HepG2 (cell line): ENCODE results near the gene ST6GALNAC2. TPM values are rescaled to one million over a fixed set of nuclear protein-coding genes. Genes with fewer than 3 reads are reported as not detected.
A peak's percentile ranks its signal among the peaks of the same experiment; 100 is the strongest.

Experiments
- ATF2 ChIP-seq: sonication (generic); formaldehyde crosslinking; IDR thresholded peaks from 2 replicates; pipeline ENCODE4 v1.4.0; 2020; ENCODE audit warnings: missing genetic modification reagents
- BORCS8-MEF2B ChIP-seq: sonication (generic); formaldehyde crosslinking; IDR thresholded peaks from 2 replicates; pipeline ENCODE4 v1.8.0; 2022; ENCODE audit warnings: mild to moderate bottlenecking, missing genetic modification reagents
- CREM ChIP-seq, 2 experiments: sonication (generic) in 1 of 2; formaldehyde crosslinking in 1 of 2; IDR thresholded peaks; 2 replicates each; pipeline versions ENCODE4 v1.4.0 to v1.6.1; 2016 to 2020; ENCODE audit warnings: antibody characterized with exemption in 1 of 2, mild to moderate bottlenecking in 1 of 2, missing genetic modification reagents in 1 of 2
- GLMP ChIP-seq: sonication (generic); formaldehyde crosslinking; IDR thresholded peaks from 2 replicates; pipeline ENCODE4 v1.9.0; 2021; ENCODE audit warnings: missing genetic modification reagents, mild to moderate bottlenecking, borderline replicate concordance
- HMGXB3 ChIP-seq: sonication (generic); formaldehyde crosslinking; IDR thresholded peaks from 2 replicates; pipeline ENCODE4 v1.4.0; 2020; ENCODE audit warnings: missing genetic modification reagents, borderline replicate concordance
- HOXD1 ChIP-seq: sonication (generic); formaldehyde crosslinking; IDR thresholded peaks from 2 replicates; pipeline ENCODE4 v1.5.0; 2020; ENCODE audit warnings: missing genetic modification reagents
- NONO ChIP-seq, 2 experiments: fragments of 450-650 bp in 1 of 2; sonication (generic) in 1 of 2; formaldehyde crosslinking in 1 of 2; IDR thresholded peaks in 1 of 2; conservative IDR thresholded peaks in 1 of 2; 2 replicates each; pipeline versions ENCODE4 v1.6.1 to v1.8.0; 2017 to 2022; ENCODE audit warnings: mild to moderate bottlenecking in 1 of 2, missing genetic modification reagents in 1 of 2, moderate library complexity in 1 of 2
- SALL1 ChIP-seq: sonication (generic); formaldehyde crosslinking; IDR thresholded peaks from 2 replicates; pipeline ENCODE4 v1.8.0; 2022; ENCODE audit warnings: mild to moderate bottlenecking, missing genetic modification reagents
- ZFP1 ChIP-seq: IDR thresholded peaks from 2 replicates; pipeline ENCODE4 v1.6.1; 2016
- ZNF17 ChIP-seq: sonication (generic); formaldehyde crosslinking; IDR thresholded peaks from 2 replicates; pipeline ENCODE4 v1.5.0; 2020; ENCODE audit warnings: mild to moderate bottlenecking, missing genetic modification reagents
- ZNF230 ChIP-seq: sonication (generic); formaldehyde crosslinking; IDR thresholded peaks from 2 replicates; pipeline ENCODE4 v1.4.0; 2020; ENCODE audit warnings: mild to moderate bottlenecking, missing genetic modification reagents
- ZNF253 ChIP-seq: sonication (generic); formaldehyde crosslinking; IDR thresholded peaks from 2 replicates; pipeline ENCODE4 v1.8.0; 2022; ENCODE audit warnings: mild to moderate bottlenecking, missing genetic modification reagents, borderline replicate concordance
- ZNF264 ChIP-seq: sonication (generic); formaldehyde crosslinking; IDR thresholded peaks from 2 replicates; pipeline ENCODE4 v1.4.0; 2020; ENCODE audit warnings: missing genetic modification reagents
- ZNF30 ChIP-seq: sonication (generic); formaldehyde crosslinking; IDR thresholded peaks from 2 replicates; pipeline ENCODE4 v1.5.0; 2020; ENCODE audit warnings: mild to moderate bottlenecking, missing genetic modification reagents
- ZNF556 ChIP-seq: sonication (generic); formaldehyde crosslinking; IDR thresholded peaks from 2 replicates; pipeline ENCODE4 v1.4.0; 2020; ENCODE audit warnings: mild to moderate bottlenecking, missing genetic modification reagents, borderline replicate concordance
- polyA plus RNA-seq, 8 experiments: library from polyadenylated mRNA; depleted of rRNA in 3 of 8; stranded (reverse) in 7 of 8; unstranded in 1 of 8; fragments of >200 nt; fragmentation: Illumina TruSeq in 4 of 8; extraction: Trizol in 4 of 8; gene quantifications; 2 replicates each; pipeline versions ENCODE4 v1.2.1 to v1.2.3, GENCODE V29; 2011 to 2016; ENCODE audit warnings: low read depth in 4 of 8, missing spikeins in 1 of 8, mixed read lengths in 1 of 8; ENCODE audit not compliant: insufficient read depth in 1 of 8
- total RNA-seq, 5 experiments: library from RNA; depleted of rRNA; stranded (reverse); fragments of >200 nt; fragmentation: Illumina TruSeq; extraction: Trizol; gene quantifications; 2 replicates each; pipeline ENCODE4 v1.2.3, GENCODE V29; 2016; ENCODE audit warnings: low read depth in 1 of 5
- TF ChIP-seq, protein P1 (sequence below): sonication (generic); formaldehyde crosslinking; IDR thresholded peaks from 2 replicates; pipeline ENCODE4 v1.5.0; 2020; ENCODE audit warnings: mild to moderate bottlenecking, missing genetic modification reagents

The ST6GALNAC2 gene
- total and polyA plus RNA-seq, 2 of the 13 experiments (the other 11 are each of a cell fraction or from before 2014, with no cell fraction given) = 0.12 to 0.49 TPM

- peak; percentile 76; the same call in 1 of the 2 replicates for TF ChIP-seq HMGXB3
- peak; percentile 52; the same call in 1 of the 2 replicates for TF ChIP-seq CREM (IDR thresholded peaks at IDR 0.05)
- TF ChIP-seq CREM (CRISPR knock-in tag; IDR thresholded peaks at IDR 0.05) = no peak
- TF ChIP-seq, protein P1, sequence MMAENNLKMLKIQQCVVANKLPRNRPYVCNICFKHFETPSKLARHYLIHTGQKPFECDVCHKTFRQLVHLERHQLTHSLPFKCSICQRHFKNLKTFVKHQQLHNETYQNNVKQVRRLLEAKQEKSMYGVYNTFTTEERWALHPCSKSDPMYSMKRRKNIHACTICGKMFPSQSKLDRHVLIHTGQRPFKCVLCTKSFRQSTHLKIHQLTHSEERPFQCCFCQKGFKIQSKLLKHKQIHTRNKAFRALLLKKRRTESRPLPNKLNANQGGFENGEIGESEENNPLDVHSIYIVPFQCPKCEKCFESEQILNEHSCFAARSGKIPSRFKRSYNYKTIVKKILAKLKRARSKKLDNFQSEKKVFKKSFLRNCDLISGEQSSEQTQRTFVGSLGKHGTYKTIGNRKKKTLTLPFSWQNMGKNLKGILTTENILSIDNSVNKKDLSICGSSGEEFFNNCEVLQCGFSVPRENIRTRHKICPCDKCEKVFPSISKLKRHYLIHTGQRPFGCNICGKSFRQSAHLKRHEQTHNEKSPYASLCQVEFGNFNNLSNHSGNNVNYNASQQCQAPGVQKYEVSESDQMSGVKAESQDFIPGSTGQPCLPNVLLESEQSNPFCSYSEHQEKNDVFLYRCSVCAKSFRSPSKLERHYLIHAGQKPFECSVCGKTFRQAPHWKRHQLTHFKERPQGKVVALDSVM (CRISPR knock-in tag) = peak; percentile 10; the same call in 1 of the 2 replicates
- TF ChIP-seq ZNF253 = no peak
- TF ChIP-seq ZNF230 (CRISPR knock-in tag) = peak; percentile 77; the same call in 1 of the 2 replicates
- TF ChIP-seq NONO (IDR thresholded peaks at IDR 0.05) = no peak
- peak; percentile 79 for TF ChIP-seq NONO (CRISPR knock-in tag; conservative IDR thresholded peaks at IDR 0.05)
- TF ChIP-seq ZNF17 (CRISPR knock-in tag) = no peak
- TF ChIP-seq ZNF30 (CRISPR knock-in tag) = peak; percentile 82; the same call in 1 of the 2 replicates
- TF ChIP-seq ATF2 (CRISPR knock-in tag) = peak; percentile 86; the same call in 1 of the 2 replicates
- TF ChIP-seq GLMP (CRISPR knock-in tag) = no peak
- TF ChIP-seq HOXD1 = no peak
- TF ChIP-seq ZFP1 (CRISPR knock-in tag) = peak; percentile 67; the same call in 1 of the 2 replicates
- peak; percentile 85 for TF ChIP-seq SALL1
- peak; percentile 60; the same call in 1 of the 2 replicates for TF ChIP-seq BORCS8-MEF2B (CRISPR knock-in tag)
- peak; percentile 77; the same call in 1 of the 2 replicates for TF ChIP-seq ZNF556
- 0 out of 2 replicates have a peak, but pooled peaks have one; percentile 57 for TF ChIP-seq ZNF264 (CRISPR knock-in tag)
These were observed 34.7 kb downstream of the ST6GALNAC2 start (continued) for GRCh38 chr17:76550712-76551615.
